Mesenchymal stem cell (in vitro differentiated cells and primary cell): Measurements from ENCODE around the gene CIB1.

Experiments
- DNase-seq: peaks from one replicate; pipeline ENCODE4 v3.0.0-alpha.2; 2013
- H2AFZ ChIP-seq: one replicate; pipeline ENCODE4 v1.6.1; 2013; ENCODE audit warnings: low read depth, mild to moderate bottlenecking, control low read depth, inconsistent platforms, low read length, moderate library complexity
- H2AK5ac ChIP-seq: 2 replicates; pipeline ENCODE4 v1.6.1; 2013; ENCODE audit warnings: low read length, moderate library complexity, mild to moderate bottlenecking, inconsistent platforms; ENCODE audit not compliant: severe bottlenecking
- H2BK120ac ChIP-seq: one replicate; pipeline ENCODE4 v1.6.1; 2013; ENCODE audit warnings: low read depth, mild to moderate bottlenecking, inconsistent platforms, low read length, moderate library complexity
- H2BK12ac ChIP-seq, 2 experiments: one replicate each; pipeline ENCODE4 v1.6.1; 2013; ENCODE audit warnings: inconsistent platforms in 2 of 2, low read length in 2 of 2, mild to moderate bottlenecking in 2 of 2, moderate library complexity in 2 of 2, control low read depth in 1 of 2
- H2BK15ac ChIP-seq: one replicate; pipeline ENCODE4 v1.6.1; 2013; ENCODE audit warnings: mild to moderate bottlenecking, low read depth, inconsistent platforms; ENCODE audit not compliant: poor library complexity, severe bottlenecking
- H2BK5ac ChIP-seq: 2 replicates; pipeline ENCODE4 v1.6.1; 2013; ENCODE audit warnings: low read depth, mild to moderate bottlenecking, low read length, control low read depth, inconsistent platforms; ENCODE audit not compliant: poor library complexity, severe bottlenecking
- H3K14ac ChIP-seq, 2 experiments: one replicate each; pipeline ENCODE4 v1.6.1; 2013; ENCODE audit warnings: inconsistent platforms in 2 of 2, low read length in 2 of 2, control low read depth in 1 of 2, mild to moderate bottlenecking in 1 of 2, moderate library complexity in 1 of 2
- H3K18ac ChIP-seq, 2 experiments: one replicate each; pipeline ENCODE4 v1.6.1; 2013; ENCODE audit warnings: inconsistent platforms in 2 of 2, low read length in 2 of 2, control low read depth in 1 of 2, low read depth in 1 of 2, mild to moderate bottlenecking in 1 of 2
- H3K23ac ChIP-seq, 2 experiments: one replicate each; pipeline ENCODE4 v1.6.1; 2013; ENCODE audit warnings: inconsistent platforms in 2 of 2, low read length in 2 of 2, mild to moderate bottlenecking in 2 of 2, moderate library complexity in 2 of 2, control low read depth in 1 of 2
- H3K27ac ChIP-seq: 2 replicates; pipeline ENCODE4 v1.5.1; 2013; ENCODE audit warnings: mild to moderate bottlenecking, moderate library complexity, low read length, control low read depth, inconsistent platforms; ENCODE audit not compliant: poor library complexity, severe bottlenecking
- H3K27me3 ChIP-seq, 2 experiments: 2 replicates each; pipeline versions ENCODE4 v1.6.1 to v1.7.0; 2013; ENCODE audit warnings: low read length in 2 of 2, mild to moderate bottlenecking in 2 of 2, moderate library complexity in 2 of 2, control low read depth in 1 of 2, inconsistent platforms in 1 of 2; ENCODE audit not compliant: control insufficient read depth in 1 of 2, insufficient read depth in 1 of 2
- H3K36me3 ChIP-seq, 2 experiments: 2 replicates each; pipeline versions ENCODE4 v1.6.1 to v1.7.0; 2013; ENCODE audit warnings: low read length in 2 of 2, control low read depth in 1 of 2, inconsistent platforms in 1 of 2, low read depth in 1 of 2, mild to moderate bottlenecking in 1 of 2; ENCODE audit not compliant: insufficient read depth in 2 of 2, control insufficient read depth in 1 of 2
- H3K4ac ChIP-seq, 2 experiments: one replicate each; pipeline ENCODE4 v1.6.1; 2013; ENCODE audit warnings: inconsistent platforms in 2 of 2, low read length in 2 of 2, mild to moderate bottlenecking in 2 of 2, moderate library complexity in 2 of 2, control low read depth in 1 of 2, low read depth in 1 of 2
- H3K4me1 ChIP-seq: 2 replicates; pipeline ENCODE4 v1.6.1; 2013; ENCODE audit warnings: low read depth, low read length, control low read depth; ENCODE audit not compliant: control insufficient read depth, insufficient read depth
- H3K4me2 ChIP-seq: 2 replicates; pipeline ENCODE4 v1.6.1; 2013; ENCODE audit warnings: low read length, mild to moderate bottlenecking, inconsistent platforms; ENCODE audit not compliant: poor library complexity, severe bottlenecking
- H3K4me3 ChIP-seq, 2 experiments: 2 replicates each; pipeline versions ENCODE4 v1.5.1 to v1.7.0; 2013; ENCODE audit warnings: low read length in 2 of 2, mild to moderate bottlenecking in 2 of 2, control low read depth in 1 of 2, low read depth in 1 of 2; ENCODE audit not compliant: insufficient read depth in 1 of 2
- H3K79me1 ChIP-seq: replicated peaks from 2 replicates; pipeline ENCODE4 v1.6.1; 2013; ENCODE audit warnings: mild to moderate bottlenecking, control low read depth, low read length, inconsistent platforms; ENCODE audit not compliant: poor library complexity, severe bottlenecking
- H3K9ac ChIP-seq: 2 replicates; pipeline ENCODE4 v1.7.0; 2013; ENCODE audit warnings: mild to moderate bottlenecking, low read length, moderate library complexity
- H3K9me3 ChIP-seq: 2 replicates; pipeline ENCODE4 v1.7.0; 2013; ENCODE audit warnings: mild to moderate bottlenecking, low read length; ENCODE audit not compliant: control insufficient read depth
- H4K8ac ChIP-seq: one replicate; pipeline ENCODE4 v1.6.1; 2013; ENCODE audit warnings: inconsistent platforms, mild to moderate bottlenecking, low read length, moderate library complexity
- H4K91ac ChIP-seq: one replicate; pipeline ENCODE4 v1.6.1; 2013; ENCODE audit warnings: mild to moderate bottlenecking, low read length, inconsistent platforms
- WGBS: methylation state at CpG from one replicate; pipeline ENCODE4 v1.1.7; 2013; ENCODE audit warnings: mixed read lengths; 5-methylcytosine and 5-hydroxymethylcytosine counted together

The CIB1 gene

GRCh38 chr15:90271459-90272166, 37.9 kb upstream of the CIB1 start:
- Histone ChIP-seq H2AFZ (no peak overlapping the region), H3K27me3 (no peaks in the 10 kb centered on the region), H3K18ac (no peak overlapping the region), H3K27ac (no peak overlapping the region), H3K14ac (no peak overlapping the region), H2BK15ac (no peak overlapping the region), H2BK12ac (no peak overlapping the region), H3K4me3 (no peak overlapping the region), H4K91ac (no peak overlapping the region), H3K4me2 (no peak overlapping the region), H2BK5ac (no peak overlapping the region), H4K8ac (no peak overlapping the region), H2BK120ac (no peak overlapping the region), H3K23ac (no peak overlapping the region), H3K9ac (no peak overlapping the region), H2AK5ac (no peak overlapping the region), H3K4ac (no peak overlapping the region), H3K79me1 (peaks cover 20% of the 10 kb centered on the region), H3K9me3 (no peaks in the 10 kb centered on the region), H3K36me3 (peaks cover 43 to 67% of the 10 kb centered on the region in 2 experiments), H3K4me1 (peaks cover 10% of the 10 kb centered on the region)
- WGBS = 97% methylated on average over 6 of the region's 7 CpGs
- DNase-seq = no peak

DNA sequence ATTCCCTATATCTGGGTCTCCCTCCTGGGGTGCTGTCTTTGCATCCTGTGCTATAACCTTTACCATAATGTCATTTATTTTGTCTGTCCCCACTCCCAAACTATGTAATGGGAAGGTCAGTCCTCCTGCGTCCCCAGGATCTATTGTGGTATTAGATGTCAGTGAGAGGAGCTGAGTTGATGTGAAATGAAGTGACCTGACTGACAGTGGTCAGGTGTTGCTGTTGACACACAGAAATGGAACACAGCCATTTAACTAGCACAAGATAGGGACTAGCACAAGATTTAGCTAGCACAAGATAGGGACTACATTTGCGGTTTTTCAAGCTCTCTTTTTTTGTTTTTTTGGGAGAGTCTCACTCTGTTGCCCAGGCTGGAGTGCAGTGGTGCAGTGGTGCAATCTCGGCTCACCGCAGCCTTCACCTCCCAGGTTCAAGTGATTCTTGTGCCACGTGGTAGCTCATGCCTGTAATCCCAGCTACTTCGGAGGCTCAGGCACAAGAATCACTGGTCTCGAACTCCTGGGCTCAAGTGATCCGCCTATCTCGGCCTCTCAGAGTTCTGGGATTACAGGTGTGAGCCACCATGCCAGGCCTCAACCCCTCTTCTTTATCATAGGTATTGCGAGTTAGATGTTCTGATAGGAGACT, 36.9 kb upstream of the CIB1 start:
- H3K4me3 ChIP-seq = no peak overlapping the region
- peaks cover 20% of the 10 kb centered on the region for H3K79me1 ChIP-seq
- no peaks in the 10 kb centered on the region for H3K27me3 ChIP-seq
- H4K8ac ChIP-seq = no peak overlapping the region
- 98% methylated on average over 10 of the region's 10 CpGs for WGBS
- H3K14ac ChIP-seq = no peak overlapping the region
- peaks cover 10% of the 10 kb centered on the region for H3K4me1 ChIP-seq
- no peak overlapping the region for H2AK5ac ChIP-seq
- no peak overlapping the region for H2BK12ac ChIP-seq
- H2BK15ac ChIP-seq = no peak overlapping the region
- peaks cover 43 to 63% of the 10 kb centered on the region in 2 experiments for H3K36me3 ChIP-seq
- no peak overlapping the region for H3K27ac ChIP-seq
- H2AFZ ChIP-seq = no peak overlapping the region
- no peaks in the 10 kb centered on the region for H3K9me3 ChIP-seq
- H3K9ac ChIP-seq = no peak overlapping the region
- no peak overlapping the region for H3K4me2 ChIP-seq
- DNase-seq = no peak
- H3K18ac ChIP-seq = no peak overlapping the region
- H4K91ac ChIP-seq = no peak overlapping the region
- no peak overlapping the region for H2BK120ac ChIP-seq
- H2BK5ac ChIP-seq = no peak overlapping the region
- H3K23ac ChIP-seq = no peak overlapping the region
- H3K4ac ChIP-seq = no peak overlapping the region

GRCh38 chr15:90268415-90268814, 34.7 kb upstream of the CIB1 start:
- Histone ChIP-seq H3K4me3 (no peak overlapping the region), H2BK15ac (no peak overlapping the region), H2AK5ac (no peak overlapping the region), H4K91ac (no peak overlapping the region), H3K27me3 (no peaks in the 10 kb centered on the region), H2AFZ (no peak overlapping the region), H3K36me3 (peaks cover 24 to 52% of the 10 kb centered on the region in 2 experiments), H4K8ac (no peak overlapping the region), H3K4ac (no peak overlapping the region), H3K23ac (no peak overlapping the region), H3K79me1 (peaks cover 14% of the 10 kb centered on the region), H2BK12ac (no peak overlapping the region), H3K4me1 (peaks cover 7% of the 10 kb centered on the region), H3K9ac (peak overlapping the region; percentile 30), H3K4me2 (peak overlapping the region; percentile 43), H3K14ac (no peak overlapping the region), H2BK120ac (no peak overlapping the region), H2BK5ac (no peak overlapping the region), H3K27ac (no peak overlapping the region), H3K18ac (no peak overlapping the region), H3K9me3 (no peaks in the 10 kb centered on the region)
- peak; percentile 10 for DNase-seq
- no CpG with 5 or more reads among the region's 1 CpG for WGBS

GRCh38 chr15:90266485-90266884, 32.7 kb upstream of the CIB1 start:
- Histone ChIP-seq H4K91ac (no peak overlapping the region), H3K36me3 (peaks cover 14 to 33% of the 10 kb centered on the region in 2 experiments), H2BK120ac (no peak overlapping the region), H3K4me2 (peak overlapping the region; percentile 63), H3K18ac (no peak overlapping the region), H3K27ac (no peak overlapping the region), H2BK5ac (no peak overlapping the region), H3K79me1 (peaks cover 8% of the 10 kb centered on the region), H2BK15ac (no peak overlapping the region), H3K4ac (no peak overlapping the region), H3K9ac (peak overlapping the region; percentile 99), H3K23ac (no peak overlapping the region), H2AK5ac (no peak overlapping the region), H3K4me1 (peaks cover 7% of the 10 kb centered on the region), H3K9me3 (no peaks in the 10 kb centered on the region), H3K27me3 (no peaks in the 10 kb centered on the region), H3K4me3 (peak overlapping the region; percentile 47 to 99), H2AFZ (no peak overlapping the region), H4K8ac (no peak overlapping the region), H2BK12ac (no peak overlapping the region), H3K14ac (no peak overlapping the region)
- peak; percentile 35 for DNase-seq
- 30% methylated on average over 8 of the region's 15 CpGs for WGBS
